HepG2 (cell line): ENCODE results near the gene GAL3ST2. TPM values are rescaled to one million over a fixed set of nuclear protein-coding genes. Genes with fewer than 3 reads are reported as not detected.

Source experiments
- ATAC-seq: fragments of 200-7000 bp; cut with Tn5 transposase; 3 replicates; pipeline ENCODE4 v1.9.1; 2020; ENCODE audit warnings: mild to moderate bottlenecking, moderate library complexity
- BruUV-seq: library from RNA; stranded (reverse); fragments of 400-500 nt; replicated peaks from 2 replicates; lab custom pipeline; 2021; lab: Mats Ljungman, UMichigan
- CTCF ChIA-PET: fragments of 300-600 bp; formaldehyde crosslinking; extraction: SDS; loops from one replicate; lab custom pipeline; 2021; ENCODE audit warnings: low total read pairs, inconsistent platforms, low intra/inter-chr PET ratio; lab: Yijun Ruan, JAX
- POLR2A ChIA-PET: fragments of 350-600 bp; sonication (Branson Sonifier 250); formaldehyde crosslinking; loops from one replicate; lab custom pipeline; 2020; ENCODE audit warnings: antibody characterized with exemption, inconsistent platforms; lab: Yijun Ruan, JAX
- DNase-seq: peaks from one replicate; pipeline ENCODE4 v3.0.0-alpha.2; 2015; ENCODE audit warnings: low spot score
- FAIRE-seq: peaks from 3 replicates; lab custom pipeline; 2011; peaks lifted over from hg19 to GRCh38; lab: Jason Lieb, UNC
- H2AFZ ChIP-seq: one replicate; pipeline ENCODE4 v1.6.1; 2011; ENCODE audit warnings: low read length, inconsistent platforms
- H3K27ac ChIP-seq: fragments of 300-600 bp; 3 replicates; pipeline ENCODE4 v1.8.0; 2011; ENCODE audit warnings: mixed run types, mild to moderate bottlenecking, mixed read lengths, low read length, inconsistent platforms; ENCODE audit not compliant: insufficient read depth; ENCODE audit errors: extremely low read length
- H3K27me3 ChIP-seq, 2 experiments: fragments of 200-600 bp in 1 of 2; 2 replicates in 1 of 2; 3 replicates in 1 of 2; pipeline versions ENCODE4 v1.6.0 to v1.8.0; 2011; ENCODE audit warnings: low read length in 2 of 2, mild to moderate bottlenecking in 2 of 2, moderate library complexity in 2 of 2, inconsistent platforms in 1 of 2; ENCODE audit not compliant: insufficient read depth in 2 of 2, control insufficient read depth in 1 of 2
- H3K36me3 ChIP-seq, 2 experiments: fragments of 200-600 bp in 1 of 2; replicated peaks in 1 of 2; 2 replicates in 1 of 2; 3 replicates in 1 of 2; pipeline versions ENCODE4 v1.5.1 to v1.8.0; 2011; ENCODE audit warnings: low read length in 2 of 2, inconsistent platforms in 1 of 2; ENCODE audit not compliant: insufficient read depth in 2 of 2, control insufficient read depth in 1 of 2
- H3K4me1 ChIP-seq: 2 replicates; pipeline ENCODE4 v1.5.1; 2012; ENCODE audit warnings: low read length, inconsistent platforms; ENCODE audit not compliant: insufficient read depth
- H3K4me2 ChIP-seq: 2 replicates; pipeline ENCODE4 v1.6.0; 2011; ENCODE audit warnings: low read depth, low read length, inconsistent platforms
- H3K4me3 ChIP-seq, 3 experiments: fragments of 200-600 bp in 1 of 3; sonication (generic), shearing (Covaris generic) in 1 of 3; replicated peaks in 1 of 3; 2 replicates each; pipeline ENCODE4 v1.5.1; 2011 to 2016; ENCODE audit warnings: low read length in 3 of 3, inconsistent platforms in 2 of 3, low read depth in 2 of 3, mild to moderate bottlenecking in 2 of 3, control low read depth in 1 of 3, mixed read lengths in 1 of 3; ENCODE audit not compliant: insufficient read depth in 1 of 3
- H3K79me2 ChIP-seq: one replicate; pipeline ENCODE4 v1.6.1; 2011; ENCODE audit warnings: low read length, inconsistent platforms; ENCODE audit not compliant: insufficient read depth
- H3K9ac ChIP-seq: 2 replicates; pipeline ENCODE4 v1.6.0; 2011; ENCODE audit warnings: mild to moderate bottlenecking, low read depth, low read length, inconsistent platforms; ENCODE audit not compliant: insufficient read depth
- H3K9me3 ChIP-seq: 2 replicates; pipeline ENCODE4 v1.5.1; 2012; ENCODE audit warnings: mild to moderate bottlenecking, low read length
- H4K20me1 ChIP-seq: 2 replicates; pipeline ENCODE4 v1.6.0; 2011; ENCODE audit warnings: inconsistent platforms, mild to moderate bottlenecking, low read length, moderate library complexity; ENCODE audit not compliant: insufficient read depth
- AGO2 ChIP-seq: fragments of 200-400 bp; formaldehyde crosslinking; optimal IDR thresholded peaks from 2 replicates; pipeline ENCODE3; 2017; ENCODE audit warnings: mild to moderate bottlenecking, low read depth, low read length, moderate library complexity
- CBFB ChIP-seq: sonication (generic); formaldehyde crosslinking; IDR thresholded peaks from 2 replicates; pipeline ENCODE4 v1.4.0; 2020; ENCODE audit warnings: missing genetic modification reagents
- CCDC6 ChIP-seq: sonication (generic); formaldehyde crosslinking; IDR thresholded peaks from 2 replicates; pipeline ENCODE4 v1.8.1; 2022; ENCODE audit warnings: mild to moderate bottlenecking, missing genetic modification reagents, moderate library complexity
- CEBPG ChIP-seq: IDR thresholded peaks from 2 replicates; pipeline ENCODE4 v1.6.1; 2016
- EHMT2 ChIP-seq: fragments of 200-600 bp; sonication (generic); IDR thresholded peaks from 2 replicates; pipeline ENCODE4 v1.7.0; 2017; ENCODE audit warnings: antibody characterized with exemption, low read depth, low read length, borderline replicate concordance
- GMEB2 ChIP-seq: IDR thresholded peaks from 2 replicates; pipeline ENCODE4 v1.6.1; 2016; ENCODE audit warnings: missing biosample characterization, missing genetic modification reagents, low read depth
- KLF9 ChIP-seq: IDR thresholded peaks from 2 replicates; pipeline ENCODE4 v1.6.1; 2016; ENCODE audit warnings: low read depth
- MTA1 ChIP-seq: sonication (generic); formaldehyde crosslinking; IDR thresholded peaks from 2 replicates; pipeline ENCODE4 v1.4.0; 2020; ENCODE audit warnings: missing genetic modification reagents, mild to moderate bottlenecking, borderline replicate concordance
- MYNN ChIP-seq: sonication (generic); formaldehyde crosslinking; IDR thresholded peaks from 2 replicates; pipeline ENCODE4 v1.4.0; 2020; ENCODE audit warnings: mild to moderate bottlenecking, low read depth, missing genetic modification reagents
- NCOR1 ChIP-seq: fragments of 200-600 bp; sonication (generic); IDR thresholded peaks from 2 replicates; pipeline ENCODE4 v1.7.0; 2017; ENCODE audit warnings: antibody characterized with exemption, low read length, borderline replicate concordance
- NFE2L2 ChIP-seq: fragments of 150-350 bp; IDR thresholded peaks from 2 replicates; pipeline ENCODE4 v1.6.1; 2014; ENCODE audit warnings: low read length
- NR2F1 ChIP-seq, 2 experiments: fragments of 450-650 bp in 1 of 2; formaldehyde crosslinking in 1 of 2; IDR thresholded peaks; 2 replicates each; pipeline versions ENCODE4 v1.5.0 to v1.6.1; 2016 to 2020; ENCODE audit warnings: mild to moderate bottlenecking in 1 of 2, missing compliant biosample characterization in 1 of 2, missing genetic modification reagents in 1 of 2, moderate library complexity in 1 of 2
- PBX2 ChIP-seq: IDR thresholded peaks from 2 replicates; pipeline ENCODE4 v1.6.1; 2016; ENCODE audit warnings: control low read depth
- RAD51 ChIP-seq: fragments of 450-650 bp; IDR thresholded peaks from 2 replicates; pipeline ENCODE4 v1.6.1; 2016; ENCODE audit warnings: borderline replicate concordance
- RARG ChIP-seq: sonication (generic); formaldehyde crosslinking; IDR thresholded peaks from 2 replicates; pipeline ENCODE4 v1.4.0; 2020; ENCODE audit warnings: low read depth, mild to moderate bottlenecking, missing genetic modification reagents
- ZBTB38 ChIP-seq: sonication (generic); formaldehyde crosslinking; IDR thresholded peaks from 2 replicates; pipeline ENCODE4 v1.5.1; 2020; ENCODE audit warnings: mild to moderate bottlenecking, missing genetic modification reagents
- ZNF546 ChIP-seq: sonication (generic); formaldehyde crosslinking; conservative IDR thresholded peaks from 2 replicates; pipeline ENCODE4 v1.8.1; 2023; ENCODE audit warnings: mild to moderate bottlenecking, missing genetic modification reagents
- ZNF574 ChIP-seq: sonication (generic); formaldehyde crosslinking; IDR thresholded peaks from 2 replicates; pipeline ENCODE4 v1.4.0; 2020; ENCODE audit warnings: missing genetic modification reagents
- WGBS: methylation state at CpG from one replicate; pipeline ENCODE4 v1.1.6; 2017; ENCODE audit warnings: low lambda C conversion rate; 5-methylcytosine and 5-hydroxymethylcytosine counted together
- in situ Hi-C: cut with HindIII; loops from 2 replicates; pipeline ENCODE4 v1.10.0; 2017; ENCODE audit warnings: low pct_unique_long_range_greater_than_20kb; ENCODE audit not compliant: extremely low pct_ligation_motif_present
- intact Hi-C: fragments of 100-400 bp; cut with micrococcal nuclease; formaldehyde crosslinking; loops from one replicate; pipeline ENCODE4 v1.10.0; 2022; ENCODE audit not compliant: unreplicated experiment
- polyA plus RNA-seq, 8 experiments: library from polyadenylated mRNA; depleted of rRNA in 3 of 8; stranded (reverse) in 7 of 8; unstranded in 1 of 8; fragments of >200 nt; fragmentation: Illumina TruSeq in 4 of 8; extraction: Trizol in 4 of 8; gene quantifications; 2 replicates each; pipeline versions ENCODE4 v1.2.1 to v1.2.3, GENCODE V29; 2011 to 2016; ENCODE audit warnings: low read depth in 4 of 8, missing spikeins in 1 of 8, mixed read lengths in 1 of 8; ENCODE audit not compliant: insufficient read depth in 1 of 8
- total RNA-seq, 5 experiments: library from RNA; depleted of rRNA; stranded (reverse); fragments of >200 nt; fragmentation: Illumina TruSeq; extraction: Trizol; gene quantifications; 2 replicates each; pipeline ENCODE4 v1.2.3, GENCODE V29; 2016; ENCODE audit warnings: low read depth in 1 of 5

Gene GAL3ST2
- total and polyA plus RNA-seq, 2 of the 13 experiments (the other 11 are each of a cell fraction or from before 2014, with no cell fraction given), result 0.17 to 0.20 TPM

- Histone ChIP-seq H3K27ac (no peak overlapping the region), H3K9me3 (no peaks in the 10 kb centered on the region), H4K20me1 (no peaks in the 10 kb centered on the region), H3K4me2 (no peak overlapping the region), H2AFZ (no peak overlapping the region), H3K4me1 (peaks cover 15% of the 10 kb centered on the region), H3K4me3 (no peak overlapping the region), H3K36me3 (no peaks in the 10 kb centered on the region; a peak in 1 of 5 replicates), H3K79me2 (no peaks in the 10 kb centered on the region), H3K9ac (no peak overlapping the region), H3K27me3 (no peaks in the 10 kb centered on the region)
- FAIRE-seq (no peak), ATAC-seq (peak; percentile 25), DNase-seq (no peak)
- in situ Hi-C loops, result no loop called here
- BruUV-seq, result no TSS peak
- 76% methylated on average over 27 of the region's 27 CpGs for WGBS
- ChIA-PET POLR2A (interaction anchor here (0.6 to 5.2 kb wide), 4 partner anchors 8 to 44 kb away, joined by 3 to 37 read pairs (median 4); partner anchors contain the start of gene NEU4), CTCF (no interaction called here)
- intact Hi-C loops, result no loop called here
- TF ChIP-seq GMEB2 (CRISPR knock-in tag) (no peak), ZNF546 (CRISPR knock-in tag) (no peak), EHMT2 (no peak), MYNN (CRISPR knock-in tag) (no peak), MTA1 (CRISPR knock-in tag) (0 out of 2 replicates have a peak, but pooled peaks have one; percentile 26), NR2F1 (CRISPR knock-in tag; IDR thresholded peaks at IDR 0.05) (no peak), KLF9 (CRISPR knock-in tag) (no peak), NCOR1 (no peak), RARG (CRISPR knock-in tag) (no peak), ZNF574 (CRISPR knock-in tag) (no peak), RAD51 (peak; percentile 26; the same call in 1 of the 2 replicates), CEBPG (CRISPR knock-in tag) (no peak), ZBTB38 (CRISPR knock-in tag) (peak; percentile 65), CCDC6 (CRISPR knock-in tag) (no peak), NFE2L2 (no peak), PBX2 (no peak), CBFB (no peak), AGO2 (peak; percentile 44)
Measured at GRCh38 chr2:241764275-241765241, 12.1 kb upstream of the GAL3ST2 start.
